Liver (tissue), 9 donors: ENCODE data around the gene SMARCB1. TPM values are rescaled to one million over a fixed set of nuclear protein-coding genes. Genes with fewer than 3 reads are reported as not detected.

Source experiments
- DNase-seq: peaks from one replicate; pipeline ENCODE4 v3.0.0-alpha.2; 2017; ENCODE audit warnings: low spot score
- H3K27ac ChIP-seq, 2 donors: one replicate each; pipeline ENCODE4 v1.7.0; 2013; ENCODE audit warnings: inconsistent platforms in 2 of 2, low read length in 2 of 2, control low read depth in 1 of 2, low read depth in 1 of 2, mild to moderate bottlenecking in 1 of 2
- H3K27me3 ChIP-seq, 4 donors: one replicate each; pipeline versions ENCODE4 v1.6.1 to v1.7.0; 2013; ENCODE audit warnings: low read length in 3 of 4, inconsistent platforms in 1 of 4, mild to moderate bottlenecking in 1 of 4, moderate library complexity in 1 of 4; ENCODE audit not compliant: control insufficient read depth in 4 of 4, insufficient read depth in 4 of 4
- H3K36me3 ChIP-seq, 4 donors: one replicate each; pipeline versions ENCODE4 v1.6.1 to v1.7.0; 2013; ENCODE audit warnings: low read length in 3 of 4, mild to moderate bottlenecking in 3 of 4, low read depth in 1 of 4, moderate library complexity in 1 of 4; ENCODE audit not compliant: control insufficient read depth in 4 of 4, insufficient read depth in 3 of 4
- H3K4me1 ChIP-seq, 4 donors: one replicate each; pipeline versions ENCODE4 v1.6.1 to v1.7.0; 2013; ENCODE audit warnings: low read length in 3 of 4, mild to moderate bottlenecking in 3 of 4, moderate library complexity in 1 of 4; ENCODE audit not compliant: control insufficient read depth in 4 of 4, insufficient read depth in 4 of 4
- H3K4me3 ChIP-seq, 3 donors: one replicate each; pipeline versions ENCODE4 v1.6.1 to v1.7.0; 2013; ENCODE audit warnings: low read length in 3 of 3, control low read depth in 1 of 3, low read depth in 1 of 3, mild to moderate bottlenecking in 1 of 3
- H3K9ac ChIP-seq, 2 donors: one replicate each; pipeline ENCODE4 v1.7.0; 2013; ENCODE audit warnings: low read length in 2 of 2, mild to moderate bottlenecking in 2 of 2, moderate library complexity in 2 of 2, control low read depth in 1 of 2, low read depth in 1 of 2
- H3K9me3 ChIP-seq, 4 donors: one replicate each; pipeline versions ENCODE4 v1.6.1 to v1.7.0; 2013; ENCODE audit warnings: low read length in 3 of 4; ENCODE audit not compliant: control insufficient read depth in 4 of 4
- EGR1 ChIP-seq, 2 donors: IDR thresholded peaks; 2 replicates each; pipeline ENCODE4 v1.6.1; 2016 to 2018; ENCODE audit warnings: antibody characterized with exemption in 2 of 2, low read depth in 2 of 2
- FOXA1 ChIP-seq: IDR thresholded peaks from 2 replicates; pipeline ENCODE4 v1.6.1; 2016; ENCODE audit warnings: antibody characterized with exemption
- FOXA2 ChIP-seq: IDR thresholded peaks from 2 replicates; pipeline ENCODE4 v1.6.1; 2016; ENCODE audit warnings: antibody characterized with exemption
- GABPA ChIP-seq, 2 donors: IDR thresholded peaks in 1 of 2; conservative IDR thresholded peaks in 1 of 2; 2 replicates each; pipeline ENCODE4 v1.6.1; 2016; ENCODE audit warnings: antibody characterized with exemption in 2 of 2, mild to moderate bottlenecking in 1 of 2, moderate library complexity in 1 of 2
- HNF4A ChIP-seq, 2 donors: conservative IDR thresholded peaks; 2 replicates each; pipeline ENCODE4 v1.6.1; 2016; ENCODE audit warnings: antibody characterized with exemption in 2 of 2, mild to moderate bottlenecking in 2 of 2
- HNF4G ChIP-seq: IDR thresholded peaks from 2 replicates; pipeline ENCODE4 v1.6.1; 2016; ENCODE audit warnings: antibody characterized with exemption
- JUND ChIP-seq, 2 donors: IDR thresholded peaks; 2 replicates each; pipeline ENCODE4 v1.6.1; 2016; ENCODE audit warnings: antibody characterized with exemption in 2 of 2
- NR2F2 ChIP-seq: IDR thresholded peaks from 2 replicates; pipeline ENCODE4 v1.6.1; 2016; ENCODE audit warnings: antibody characterized with exemption
- RAD21 ChIP-seq, 2 donors: IDR thresholded peaks; 2 replicates each; pipeline ENCODE4 v1.6.1; 2016; ENCODE audit warnings: antibody characterized with exemption in 2 of 2, mild to moderate bottlenecking in 2 of 2
- RXRA ChIP-seq, 2 donors: IDR thresholded peaks; 2 replicates each; pipeline ENCODE4 v1.6.1; 2017 to 2018; ENCODE audit warnings: antibody characterized with exemption in 2 of 2, mild to moderate bottlenecking in 1 of 2
- SP1 ChIP-seq: IDR thresholded peaks from 2 replicates; pipeline ENCODE4 v1.6.1; 2018; ENCODE audit warnings: antibody characterized with exemption, mild to moderate bottlenecking
- TAF1 ChIP-seq: conservative IDR thresholded peaks from 2 replicates; pipeline ENCODE4 v1.6.1; 2016; ENCODE audit warnings: antibody characterized with exemption, mild to moderate bottlenecking
- YY1 ChIP-seq: IDR thresholded peaks from 2 replicates; pipeline ENCODE4 v1.6.1; 2016; ENCODE audit warnings: antibody characterized with exemption, mild to moderate bottlenecking
- WGBS: extraction: QIAGEN DNeasy Blood & Tissue Kit; methylation state at CpG from one replicate; pipeline ENCODE4 v1.1.7; 2013; 5-methylcytosine and 5-hydroxymethylcytosine counted together
- polyA plus RNA-seq, 2 donors: library from polyadenylated mRNA; stranded (reverse) in 1 of 2; unstranded in 1 of 2; fragments of 200-250 nt in 1 of 2; fragments of >200 nt in 1 of 2; fragmentation: Nextera tagmentation in 1 of 2; extraction: Ambion mirVana in 1 of 2; gene quantifications; one replicate each; pipeline versions ENCODE4 v1.2.1 to v1.2.3, GENCODE V29; 2013 to 2015
- total RNA-seq, 2 donors: library from RNA; depleted of rRNA; stranded (reverse); fragments of >200 nt; gene quantifications; one replicate each; pipeline ENCODE4 v1.2.3, GENCODE V29; 2014
- TF ChIP-seq, protein P1 (sequence below): fragments of 150-350 bp; IDR thresholded peaks from 2 replicates; pipeline ENCODE4 v1.5.1; 2017; ENCODE audit warnings: improper control_type of control experiment, low read depth, low read length; ENCODE audit not compliant: missing input control
- TF ChIP-seq, protein P2 (sequence below): IDR thresholded peaks from 2 replicates; pipeline ENCODE4 v1.6.1; 2016; ENCODE audit warnings: antibody characterized with exemption
- TF ChIP-seq, protein P3 (sequence below): IDR thresholded peaks from 2 replicates; pipeline ENCODE4 v1.6.1; 2016; ENCODE audit warnings: antibody characterized with exemption
- TF ChIP-seq, protein P4 (sequence below): IDR thresholded peaks from 2 replicates; pipeline ENCODE4 v1.6.1; 2016; ENCODE audit warnings: antibody characterized with exemption
- TF ChIP-seq, protein P5 (sequence below): IDR thresholded peaks from 2 replicates; pipeline ENCODE4 v1.6.1; 2016; ENCODE audit warnings: antibody characterized with exemption, mild to moderate bottlenecking
- donor health status: healthy.
- donor health status: healthy.
- donor health status: healthy.
- donor health status: healthy.
- donor health status: healthy.

The SMARCB1 gene
- total and polyA plus RNA-seq, 4 donors: 15.1 to 22.5 (median 19.1) TPM

DNA sequence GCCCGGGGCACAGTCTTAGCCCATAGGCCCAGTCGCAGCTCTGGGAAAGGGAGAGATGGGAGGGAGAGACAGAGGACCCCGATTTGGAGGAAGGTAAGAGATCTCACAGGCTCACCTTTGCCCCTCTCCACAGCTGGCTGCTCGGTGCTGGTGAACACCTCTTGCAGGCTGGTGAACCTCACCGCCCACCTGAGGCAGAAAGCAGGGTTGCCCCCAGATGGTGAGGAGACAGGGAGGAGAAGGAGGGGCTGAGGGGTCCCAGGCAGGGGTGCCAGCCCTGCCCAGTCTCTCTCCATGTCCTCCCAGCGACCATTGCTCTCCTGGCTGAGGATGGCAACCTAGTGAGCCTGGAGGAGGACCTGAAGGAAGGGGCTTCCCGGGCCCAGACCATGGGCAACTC, 22.8 kb upstream of the SMARCB1 start:
- no peak overlapping the region for H3K27ac ChIP-seq
- no peaks in the 10 kb centered on the region for H3K9me3 ChIP-seq
- no peak for DNase-seq
- WGBS: 76% methylated on average over 7 of the region's 7 CpGs
- TF ChIP-seq, protein P1, sequence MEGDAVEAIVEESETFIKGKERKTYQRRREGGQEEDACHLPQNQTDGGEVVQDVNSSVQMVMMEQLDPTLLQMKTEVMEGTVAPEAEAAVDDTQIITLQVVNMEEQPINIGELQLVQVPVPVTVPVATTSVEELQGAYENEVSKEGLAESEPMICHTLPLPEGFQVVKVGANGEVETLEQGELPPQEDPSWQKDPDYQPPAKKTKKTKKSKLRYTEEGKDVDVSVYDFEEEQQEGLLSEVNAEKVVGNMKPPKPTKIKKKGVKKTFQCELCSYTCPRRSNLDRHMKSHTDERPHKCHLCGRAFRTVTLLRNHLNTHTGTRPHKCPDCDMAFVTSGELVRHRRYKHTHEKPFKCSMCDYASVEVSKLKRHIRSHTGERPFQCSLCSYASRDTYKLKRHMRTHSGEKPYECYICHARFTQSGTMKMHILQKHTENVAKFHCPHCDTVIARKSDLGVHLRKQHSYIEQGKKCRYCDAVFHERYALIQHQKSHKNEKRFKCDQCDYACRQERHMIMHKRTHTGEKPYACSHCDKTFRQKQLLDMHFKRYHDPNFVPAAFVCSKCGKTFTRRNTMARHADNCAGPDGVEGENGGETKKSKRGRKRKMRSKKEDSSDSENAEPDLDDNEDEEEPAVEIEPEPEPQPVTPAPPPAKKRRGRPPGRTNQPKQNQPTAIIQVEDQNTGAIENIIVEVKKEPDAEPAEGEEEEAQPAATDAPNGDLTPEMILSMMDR: no peak
- no peak for TF ChIP-seq TAF1
- TF ChIP-seq, protein P2, sequence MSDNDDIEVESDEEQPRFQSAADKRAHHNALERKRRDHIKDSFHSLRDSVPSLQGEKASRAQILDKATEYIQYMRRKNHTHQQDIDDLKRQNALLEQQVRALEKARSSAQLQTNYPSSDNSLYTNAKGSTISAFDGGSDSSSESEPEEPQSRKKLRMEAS: no peak
- TF ChIP-seq, protein P3, sequence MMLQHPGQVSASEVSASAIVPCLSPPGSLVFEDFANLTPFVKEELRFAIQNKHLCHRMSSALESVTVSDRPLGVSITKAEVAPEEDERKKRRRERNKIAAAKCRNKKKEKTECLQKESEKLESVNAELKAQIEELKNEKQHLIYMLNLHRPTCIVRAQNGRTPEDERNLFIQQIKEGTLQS: no peak
- H3K27me3 ChIP-seq: no peaks in the 10 kb centered on the region
- H3K4me1 ChIP-seq: peaks cover 16 to 44% (median 33%) of the 10 kb centered on the region in 4 donors
- peaks cover 0 to 6% (median 4%) of the 10 kb centered on the region in 4 donors for H3K36me3 ChIP-seq
- no peak overlapping the region for H3K9ac ChIP-seq
- no peak overlapping the region for H3K4me3 ChIP-seq

DNA sequence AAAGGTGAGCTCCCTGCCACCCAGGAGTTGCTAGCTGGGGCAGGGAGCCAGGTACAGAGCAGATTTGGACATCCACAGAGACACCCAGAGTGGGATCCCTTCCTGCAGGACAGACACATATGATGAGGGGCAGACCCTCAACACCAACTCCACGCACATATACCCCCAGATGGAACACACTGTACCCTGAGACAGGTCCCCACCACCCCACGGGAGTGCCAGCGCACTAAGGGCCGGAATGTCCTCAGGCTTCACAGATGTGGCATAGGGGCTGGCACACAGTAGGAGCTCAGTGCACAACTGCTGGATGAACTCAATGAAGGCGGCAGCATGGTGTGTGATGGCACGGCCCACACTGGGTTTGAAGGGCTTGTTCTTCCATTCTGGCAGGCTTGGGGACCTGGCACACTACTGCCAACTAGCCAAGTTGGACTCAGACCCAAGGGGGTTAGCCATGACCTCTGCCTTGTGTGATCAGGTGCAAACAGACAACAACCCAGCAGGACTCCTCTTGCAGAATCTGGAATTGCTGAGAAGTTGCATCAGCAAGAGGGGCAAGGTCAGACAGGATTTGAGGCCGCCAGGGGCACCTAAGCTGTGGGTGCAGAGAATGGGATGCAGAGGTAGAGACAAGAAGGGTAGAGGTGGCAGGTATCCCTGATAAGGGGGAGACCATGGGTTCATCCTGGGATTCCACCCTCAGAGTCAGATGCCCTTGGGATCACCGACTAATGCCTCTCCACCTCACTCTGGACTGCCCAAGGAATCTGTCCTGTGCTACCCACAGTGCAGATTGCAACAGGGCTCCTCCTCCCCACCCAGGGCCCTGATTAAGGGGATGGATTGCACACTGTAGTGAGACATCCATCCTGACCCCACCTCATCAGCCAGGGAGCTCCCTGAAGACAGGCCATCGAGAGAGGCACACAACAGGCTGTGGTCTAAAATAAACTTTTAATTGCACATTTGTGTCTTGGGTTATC, 21.6 kb upstream of the SMARCB1 start:
- Histone ChIP-seq H3K9me3 (no peaks in the 10 kb centered on the region), H3K4me3 (peak overlapping the region in 2 of 3 donors; percentile 35 to 67), H3K27ac (peak overlapping the region; percentile 49 to 70), H3K4me1 (peaks cover 16 to 46% (median 34%) of the 10 kb centered on the region in 4 donors), H3K27me3 (no peaks in the 10 kb centered on the region), H3K9ac (no peak overlapping the region), H3K36me3 (peaks cover 0 to 6% (median 4%) of the 10 kb centered on the region in 4 donors)
- TF ChIP-seq YY1: peak; percentile 87
- peak; percentile 73 for TF ChIP-seq FOXA2
- TF ChIP-seq, protein P4, sequence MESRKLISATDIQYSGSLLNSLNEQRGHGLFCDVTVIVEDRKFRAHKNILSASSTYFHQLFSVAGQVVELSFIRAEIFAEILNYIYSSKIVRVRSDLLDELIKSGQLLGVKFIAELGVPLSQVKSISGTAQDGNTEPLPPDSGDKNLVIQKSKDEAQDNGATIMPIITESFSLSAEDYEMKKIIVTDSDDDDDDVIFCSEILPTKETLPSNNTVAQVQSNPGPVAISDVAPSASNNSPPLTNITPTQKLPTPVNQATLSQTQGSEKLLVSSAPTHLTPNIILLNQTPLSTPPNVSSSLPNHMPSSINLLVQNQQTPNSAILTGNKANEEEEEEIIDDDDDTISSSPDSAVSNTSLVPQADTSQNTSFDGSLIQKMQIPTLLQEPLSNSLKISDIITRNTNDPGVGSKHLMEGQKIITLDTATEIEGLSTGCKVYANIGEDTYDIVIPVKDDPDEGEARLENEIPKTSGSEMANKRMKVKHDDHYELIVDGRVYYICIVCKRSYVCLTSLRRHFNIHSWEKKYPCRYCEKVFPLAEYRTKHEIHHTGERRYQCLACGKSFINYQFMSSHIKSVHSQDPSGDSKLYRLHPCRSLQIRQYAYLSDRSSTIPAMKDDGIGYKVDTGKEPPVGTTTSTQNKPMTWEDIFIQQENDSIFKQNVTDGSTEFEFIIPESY: peak; percentile 51
- peak; percentile 30 for TF ChIP-seq TAF1
- TF ChIP-seq, protein P3: peak; percentile 99
- peak; percentile 96 for TF ChIP-seq RXRA (IDR thresholded peaks at IDR 0.05)
- peak in 1 of 2 donors; percentile 23 for TF ChIP-seq EGR1 (IDR thresholded peaks at IDR 0.05; ENCODE audit: low read depth in 2 of 2)
- peak; percentile 81 for TF ChIP-seq HNF4G
- TF ChIP-seq, protein P1: no peak
- TF ChIP-seq JUND (IDR thresholded peaks at IDR 0.05): peak; percentile 33 to 83
- TF ChIP-seq RAD21 (IDR thresholded peaks at IDR 0.05): peak in 1 of 2 donors; percentile 66
- TF ChIP-seq HNF4A (conservative IDR thresholded peaks at IDR 0.05): peak; percentile 95 to 97
- TF ChIP-seq, protein P5, sequence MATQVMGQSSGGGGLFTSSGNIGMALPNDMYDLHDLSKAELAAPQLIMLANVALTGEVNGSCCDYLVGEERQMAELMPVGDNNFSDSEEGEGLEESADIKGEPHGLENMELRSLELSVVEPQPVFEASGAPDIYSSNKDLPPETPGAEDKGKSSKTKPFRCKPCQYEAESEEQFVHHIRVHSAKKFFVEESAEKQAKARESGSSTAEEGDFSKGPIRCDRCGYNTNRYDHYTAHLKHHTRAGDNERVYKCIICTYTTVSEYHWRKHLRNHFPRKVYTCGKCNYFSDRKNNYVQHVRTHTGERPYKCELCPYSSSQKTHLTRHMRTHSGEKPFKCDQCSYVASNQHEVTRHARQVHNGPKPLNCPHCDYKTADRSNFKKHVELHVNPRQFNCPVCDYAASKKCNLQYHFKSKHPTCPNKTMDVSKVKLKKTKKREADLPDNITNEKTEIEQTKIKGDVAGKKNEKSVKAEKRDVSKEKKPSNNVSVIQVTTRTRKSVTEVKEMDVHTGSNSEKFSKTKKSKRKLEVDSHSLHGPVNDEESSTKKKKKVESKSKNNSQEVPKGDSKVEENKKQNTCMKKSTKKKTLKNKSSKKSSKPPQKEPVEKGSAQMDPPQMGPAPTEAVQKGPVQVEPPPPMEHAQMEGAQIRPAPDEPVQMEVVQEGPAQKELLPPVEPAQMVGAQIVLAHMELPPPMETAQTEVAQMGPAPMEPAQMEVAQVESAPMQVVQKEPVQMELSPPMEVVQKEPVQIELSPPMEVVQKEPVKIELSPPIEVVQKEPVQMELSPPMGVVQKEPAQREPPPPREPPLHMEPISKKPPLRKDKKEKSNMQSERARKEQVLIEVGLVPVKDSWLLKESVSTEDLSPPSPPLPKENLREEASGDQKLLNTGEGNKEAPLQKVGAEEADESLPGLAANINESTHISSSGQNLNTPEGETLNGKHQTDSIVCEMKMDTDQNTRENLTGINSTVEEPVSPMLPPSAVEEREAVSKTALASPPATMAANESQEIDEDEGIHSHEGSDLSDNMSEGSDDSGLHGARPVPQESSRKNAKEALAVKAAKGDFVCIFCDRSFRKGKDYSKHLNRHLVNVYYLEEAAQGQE: peak; percentile 84
- TF ChIP-seq, protein P2: no peak
- peak; percentile 89 for TF ChIP-seq NR2F2
- peak; percentile 94 for TF ChIP-seq SP1
- TF ChIP-seq GABPA (IDR thresholded peaks at IDR 0.05 in 1 of 2, conservative IDR thresholded peaks at IDR 0.05 in 1 of 2): peak in 1 of 2 donors; percentile 37
- TF ChIP-seq FOXA1: peak; percentile 81
- no peak for DNase-seq
- WGBS: 59% methylated on average over 9 of the region's 9 CpGs
